Heart left ventricle (tissue), 13 donors: ENCODE measurements around the gene ZMYND15.

ENCODE experiments used
- POLR2A ChIP-seq, 2 donors: fragments of 450-650 bp; IDR thresholded peaks; one replicate each; pipeline ENCODE4 v1.6.1; 2017; ENCODE audit warnings: antibody characterized with exemption in 2 of 2, mild to moderate bottlenecking in 2 of 2, moderate library complexity in 2 of 2
- TF ChIP-seq, protein P1 (sequence below), 12 donors: fragments of 200-600 bp; sonication (generic) in 4 of 12; IDR thresholded peaks; one replicate each; pipeline versions ENCODE4 v1.5.0 to v1.8.0; 2018 to 2022; ENCODE audit warnings: antibody characterized with exemption in 12 of 12, mild to moderate bottlenecking in 5 of 12
- donor health status: ischemic (EF 13 %, LVEDD 7.1; RV severe dilation, severe dysfunction).
- donor health status: DM: no; HTN: yes; CAD: no.
- donor health status: DM: no; HTN: no; CAD: no.
- donor health status: ischemic (EF 25% LVEDD 6.9; RV normal size, moderate dysfunction).
- donor health status: ischemic (EF 25% LVEDD 5.7; RV mildly dilated, moderate dysfunction).
- donor health status: ischemic (EF 35%, LVEDD 5.7; RV mildly dilated, moderate dysfunction).
- donor health status: nonischemic (EF 11% LVEDD 7.7; RV severe dilation, severe dysfunction).
- donor health status: DM: yes; HTN: yes; CAD: no.
- donor health status: PGD.
- donor health status: ischemic (EF 29% LVEDD 5.4; RV normal size, mild dysfunction).
- donor health status: nonischemic (EF 23%, LVEDD 6.1; RV moderate dilation, normal function).

- no peak for TF ChIP-seq POLR2A (IDR thresholded peaks at IDR 0.05)
- TF ChIP-seq, protein P1, sequence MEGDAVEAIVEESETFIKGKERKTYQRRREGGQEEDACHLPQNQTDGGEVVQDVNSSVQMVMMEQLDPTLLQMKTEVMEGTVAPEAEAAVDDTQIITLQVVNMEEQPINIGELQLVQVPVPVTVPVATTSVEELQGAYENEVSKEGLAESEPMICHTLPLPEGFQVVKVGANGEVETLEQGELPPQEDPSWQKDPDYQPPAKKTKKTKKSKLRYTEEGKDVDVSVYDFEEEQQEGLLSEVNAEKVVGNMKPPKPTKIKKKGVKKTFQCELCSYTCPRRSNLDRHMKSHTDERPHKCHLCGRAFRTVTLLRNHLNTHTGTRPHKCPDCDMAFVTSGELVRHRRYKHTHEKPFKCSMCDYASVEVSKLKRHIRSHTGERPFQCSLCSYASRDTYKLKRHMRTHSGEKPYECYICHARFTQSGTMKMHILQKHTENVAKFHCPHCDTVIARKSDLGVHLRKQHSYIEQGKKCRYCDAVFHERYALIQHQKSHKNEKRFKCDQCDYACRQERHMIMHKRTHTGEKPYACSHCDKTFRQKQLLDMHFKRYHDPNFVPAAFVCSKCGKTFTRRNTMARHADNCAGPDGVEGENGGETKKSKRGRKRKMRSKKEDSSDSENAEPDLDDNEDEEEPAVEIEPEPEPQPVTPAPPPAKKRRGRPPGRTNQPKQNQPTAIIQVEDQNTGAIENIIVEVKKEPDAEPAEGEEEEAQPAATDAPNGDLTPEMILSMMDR (IDR thresholded peaks at IDR 0.05), result no peak
Observed at GRCh38 chr17:4734857-4735475, 4.7 kb upstream of the ZMYND15 start.
